H9 (cell line): ENCODE data around the gene MSMO1. TPM values are rescaled to one million over a fixed set of nuclear protein-coding genes. Genes with fewer than 3 reads are reported as not detected.

Source experiments
- DNase-seq: peaks from one replicate; pipeline ENCODE4 v3.0.0-alpha.2; 2017
- H2AFZ ChIP-seq: one replicate; pipeline ENCODE4 v1.6.1; 2013; ENCODE audit warnings: mild to moderate bottlenecking, low read length, control low read depth, moderate library complexity
- H2AK5ac ChIP-seq: 2 replicates; pipeline ENCODE4 v1.6.1; 2013; ENCODE audit warnings: low read length, control low read depth, mixed read lengths; ENCODE audit not compliant: insufficient read length
- H2BK120ac ChIP-seq: one replicate; pipeline ENCODE4 v1.6.1; 2013; ENCODE audit warnings: low read depth, mild to moderate bottlenecking, low read length, control low read depth, inconsistent platforms; ENCODE audit not compliant: poor library complexity, severe bottlenecking
- H2BK12ac ChIP-seq: 2 replicates; pipeline ENCODE4 v1.6.1; 2013; ENCODE audit warnings: low read length, control low read depth, mixed read lengths, low read depth; ENCODE audit not compliant: insufficient read length
- H2BK15ac ChIP-seq: 2 replicates; pipeline ENCODE4 v1.6.1; 2013; ENCODE audit warnings: low read depth, low read length, control low read depth
- H2BK20ac ChIP-seq: one replicate; pipeline ENCODE4 v1.6.1; 2013; ENCODE audit warnings: low read depth, mild to moderate bottlenecking, low read length, control low read depth, inconsistent platforms; ENCODE audit not compliant: poor library complexity, severe bottlenecking
- H2BK5ac ChIP-seq: 2 replicates; pipeline ENCODE4 v1.6.1; 2013; ENCODE audit warnings: low read length, control low read depth, mixed read lengths; ENCODE audit not compliant: insufficient read length
- H3K14ac ChIP-seq: 2 replicates; pipeline ENCODE4 v1.6.1; 2013; ENCODE audit warnings: low read length, control low read depth; ENCODE audit not compliant: insufficient read depth
- H3K18ac ChIP-seq: 2 replicates; pipeline ENCODE4 v1.6.1; 2013; ENCODE audit warnings: low read depth, mild to moderate bottlenecking, mixed read lengths, low read length, control low read depth; ENCODE audit not compliant: insufficient read length
- H3K23ac ChIP-seq: 2 replicates; pipeline ENCODE4 v1.6.1; 2013; ENCODE audit warnings: low read length, control low read depth, mixed read lengths, low read depth; ENCODE audit not compliant: insufficient read length
- H3K23me2 ChIP-seq: 2 replicates; pipeline ENCODE4 v1.6.1; 2013; ENCODE audit warnings: low read depth, mild to moderate bottlenecking, mixed read lengths, low read length, control low read depth; ENCODE audit not compliant: insufficient read length, poor library complexity, severe bottlenecking
- H3K27ac ChIP-seq: 2 replicates; pipeline ENCODE4 v1.5.1; 2013; ENCODE audit warnings: low read length, control low read depth, mixed read lengths, low read depth; ENCODE audit not compliant: insufficient read length
- H3K27me3 ChIP-seq: 2 replicates; pipeline ENCODE4 v1.6.1; 2013; ENCODE audit warnings: low read length, control low read depth, inconsistent platforms; ENCODE audit not compliant: insufficient read depth
- H3K4ac ChIP-seq: 2 replicates; pipeline ENCODE4 v1.6.1; 2013; ENCODE audit warnings: low read depth, mild to moderate bottlenecking, control low read depth, inconsistent platforms, low read length, moderate library complexity
- H3K4me1 ChIP-seq: 2 replicates; pipeline ENCODE4 v1.6.1; 2013; ENCODE audit warnings: low read length, control low read depth, inconsistent platforms; ENCODE audit not compliant: insufficient read depth
- H3K4me2 ChIP-seq: 2 replicates; pipeline ENCODE4 v1.6.1; 2013; ENCODE audit warnings: low read length, control low read depth, mixed read lengths; ENCODE audit not compliant: insufficient read length, insufficient read depth
- H3K56ac ChIP-seq: 2 replicates; pipeline ENCODE4 v1.6.1; 2013; ENCODE audit warnings: low read depth, mild to moderate bottlenecking, mixed read lengths, low read length, control low read depth; ENCODE audit not compliant: insufficient read length
- H3K79me1 ChIP-seq: 2 replicates; pipeline ENCODE4 v1.6.1; 2013; ENCODE audit warnings: low read depth, mild to moderate bottlenecking, moderate library complexity, low read length, control low read depth, inconsistent platforms; ENCODE audit not compliant: insufficient read depth, poor library complexity, severe bottlenecking
- H3K79me2 ChIP-seq: 2 replicates; pipeline ENCODE4 v1.6.1; 2013; ENCODE audit warnings: low read length, control low read depth, inconsistent platforms; ENCODE audit not compliant: insufficient read depth
- H3K9ac ChIP-seq: 2 replicates; pipeline ENCODE4 v1.6.1; 2013; ENCODE audit warnings: low read length, control low read depth, mixed read lengths; ENCODE audit not compliant: insufficient read length; ENCODE audit errors: extremely low read depth
- H3K9me3 ChIP-seq: one replicate; pipeline ENCODE4 v1.6.1; 2013; ENCODE audit warnings: low read depth, low read length, inconsistent platforms; ENCODE audit not compliant: control insufficient read depth
- H3T11ph ChIP-seq: one replicate; pipeline ENCODE4 v1.6.1; 2013; ENCODE audit warnings: mild to moderate bottlenecking, low read length, control low read depth, inconsistent platforms
- H4K20me1 ChIP-seq: one replicate; pipeline ENCODE4 v1.6.1; 2013; ENCODE audit not compliant: control insufficient read depth, insufficient read length, insufficient read depth
- H4K5ac ChIP-seq: 2 replicates; pipeline ENCODE4 v1.6.1; 2013; ENCODE audit warnings: low read depth, mild to moderate bottlenecking, mixed read lengths, low read length, control low read depth; ENCODE audit not compliant: insufficient read length
- H4K8ac ChIP-seq: replicated peaks from 2 replicates; pipeline ENCODE4 v1.6.1; 2013; ENCODE audit warnings: low read length, control low read depth, mixed read lengths, low read depth; ENCODE audit not compliant: insufficient read length
- H4K91ac ChIP-seq: 2 replicates; pipeline ENCODE4 v1.6.1; 2013; ENCODE audit warnings: low read depth, mild to moderate bottlenecking, moderate library complexity, mixed read lengths, low read length, control low read depth; ENCODE audit not compliant: insufficient read length
- H3K27ac Mint-ChIP-seq, 3 experiments: 2 replicates in 2 of 3; 3 replicates in 1 of 3; pipeline ENCODE4 v1.8.0; 2020 to 2021; ENCODE audit warnings: mixed read lengths in 3 of 3, mild to moderate bottlenecking in 1 of 3, moderate library complexity in 1 of 3
- H3K27me3 Mint-ChIP-seq: 2 replicates; pipeline ENCODE4 v1.8.0; 2021; ENCODE audit warnings: low read depth, mild to moderate bottlenecking, moderate library complexity, mixed read lengths
- H3K36me3 Mint-ChIP-seq, 3 experiments: 2 replicates in 2 of 3; 3 replicates in 1 of 3; pipeline ENCODE4 v1.8.0; 2020 to 2021; ENCODE audit warnings: low read depth in 3 of 3, mixed read lengths in 3 of 3; ENCODE audit not compliant: insufficient read depth in 1 of 3
- H3K4me1 Mint-ChIP-seq, 2 experiments: 2 replicates each; pipeline ENCODE4 v1.8.0; 2020; ENCODE audit warnings: mixed read lengths in 2 of 2
- H3K4me3 Mint-ChIP-seq, 2 experiments: 2 replicates in 1 of 2; 3 replicates in 1 of 2; pipeline ENCODE4 v1.8.0; 2020 to 2021; ENCODE audit warnings: mild to moderate bottlenecking in 2 of 2, mixed read lengths in 2 of 2, moderate library complexity in 1 of 2
- H3K9me3 Mint-ChIP-seq, 2 experiments: 2 replicates in 1 of 2; 3 replicates in 1 of 2; pipeline ENCODE4 v1.8.0; 2020; ENCODE audit warnings: mild to moderate bottlenecking in 2 of 2, mixed read lengths in 2 of 2, moderate library complexity in 1 of 2
- WGBS: extraction: QIAGEN DNeasy Blood & Tissue Kit; methylation state at CpG from one replicate; pipeline ENCODE4 v1.1.7; 2013; ENCODE audit warnings: missing lambda C conversion rate, low lambda C conversion rate, mixed read lengths; ENCODE audit not compliant: insufficient read length; ENCODE audit errors: extremely low coverage; 5-methylcytosine and 5-hydroxymethylcytosine counted together
- total RNA-seq: library from RNA; stranded (reverse); gene quantifications from 2 replicates; pipeline ENCODE4 v1.2.1, GENCODE V29; 2021
- TF ChIP-seq, protein P1 (sequence below): fragments of 200-600 bp; sonication (generic); conservative IDR thresholded peaks from 3 replicates; pipeline ENCODE4 v1.8.0; 2021; ENCODE audit warnings: antibody characterized with exemption, mild to moderate bottlenecking

MSMO1 gene
- total RNA-seq, 1 experiment from 2014 or later, result 79.3 TPM

DNA sequence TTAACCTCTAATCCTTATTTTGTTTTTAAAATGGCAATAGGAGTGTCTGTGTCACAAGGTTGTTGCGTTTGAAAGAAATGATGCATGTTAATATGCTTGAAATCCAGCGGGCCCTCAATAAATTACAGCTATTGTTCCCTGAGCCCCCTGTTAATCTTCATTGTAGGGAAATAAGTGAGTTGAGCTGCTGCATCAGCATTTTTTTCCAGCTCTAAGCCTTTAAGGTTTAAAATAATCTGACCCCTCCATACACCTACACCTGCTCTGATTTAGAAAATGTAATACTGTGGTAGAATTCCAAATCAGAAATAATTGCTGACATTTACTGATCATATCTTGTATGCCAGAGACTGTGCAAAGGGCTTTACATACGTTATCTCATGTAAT, 2.6 kb upstream of the MSMO1 start:
- Mint-ChIP-seq H3K27ac (no peak overlapping the region), H3K9me3 (no peaks in the 10 kb centered on the region; a peak in 1 of 5 replicates), H3K27me3 (no peaks in the 10 kb centered on the region), H3K4me3 (no peak overlapping the region), H3K36me3 (peaks cover 0 to 3% (median 0%) of the 10 kb centered on the region in 3 experiments; a peak in 4 of 7 replicates), H3K4me1 (peaks cover 19 to 23% of the 10 kb centered on the region in 2 experiments)
- Histone ChIP-seq H2AK5ac (no peak overlapping the region), H2BK12ac (no peak overlapping the region), H2AFZ (no peak overlapping the region), H2BK5ac (no peak overlapping the region), H4K91ac (no peak overlapping the region), H3K23me2 (peaks cover 8% of the 10 kb centered on the region), H3K14ac (no peak overlapping the region), H3K79me1 (no peaks in the 10 kb centered on the region), H3K9ac (no peak overlapping the region), H4K20me1 (no peaks in the 10 kb centered on the region), H3K4ac (no peak overlapping the region), H3K27ac (no peak overlapping the region), H3K27me3 (no peaks in the 10 kb centered on the region), H4K5ac (no peak overlapping the region), H2BK20ac (no peak overlapping the region), H3K18ac (no peak overlapping the region), H3K4me1 (no peaks in the 10 kb centered on the region; the same call in 1 of the 2 replicates), H3K4me2 (no peak overlapping the region), H2BK120ac (no peak overlapping the region), H2BK15ac (no peak overlapping the region), H3T11ph (no peak overlapping the region), H3K23ac (no peak overlapping the region), H3K56ac (no peak overlapping the region), H3K9me3 (no peaks in the 10 kb centered on the region), H4K8ac (no peak overlapping the region), H3K79me2 (peaks cover 22% of the 10 kb centered on the region)
- no peak for DNase-seq
- TF ChIP-seq, protein P1, sequence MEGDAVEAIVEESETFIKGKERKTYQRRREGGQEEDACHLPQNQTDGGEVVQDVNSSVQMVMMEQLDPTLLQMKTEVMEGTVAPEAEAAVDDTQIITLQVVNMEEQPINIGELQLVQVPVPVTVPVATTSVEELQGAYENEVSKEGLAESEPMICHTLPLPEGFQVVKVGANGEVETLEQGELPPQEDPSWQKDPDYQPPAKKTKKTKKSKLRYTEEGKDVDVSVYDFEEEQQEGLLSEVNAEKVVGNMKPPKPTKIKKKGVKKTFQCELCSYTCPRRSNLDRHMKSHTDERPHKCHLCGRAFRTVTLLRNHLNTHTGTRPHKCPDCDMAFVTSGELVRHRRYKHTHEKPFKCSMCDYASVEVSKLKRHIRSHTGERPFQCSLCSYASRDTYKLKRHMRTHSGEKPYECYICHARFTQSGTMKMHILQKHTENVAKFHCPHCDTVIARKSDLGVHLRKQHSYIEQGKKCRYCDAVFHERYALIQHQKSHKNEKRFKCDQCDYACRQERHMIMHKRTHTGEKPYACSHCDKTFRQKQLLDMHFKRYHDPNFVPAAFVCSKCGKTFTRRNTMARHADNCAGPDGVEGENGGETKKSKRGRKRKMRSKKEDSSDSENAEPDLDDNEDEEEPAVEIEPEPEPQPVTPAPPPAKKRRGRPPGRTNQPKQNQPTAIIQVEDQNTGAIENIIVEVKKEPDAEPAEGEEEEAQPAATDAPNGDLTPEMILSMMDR, result no peak
- WGBS, result no CpG with 5 or more reads among the region's 3 CpGs
